HepG2 (cell line): ENCODE measurements around the gene DAG1. TPM values are rescaled to one million over a fixed set of nuclear protein-coding genes. Genes with fewer than 3 reads are reported as not detected.
A peak's percentile ranks its signal among the peaks of the same experiment; 100 is the strongest.

Source experiments
- ATAC-seq: fragments of 200-7000 bp; cut with Tn5 transposase; 3 replicates; pipeline ENCODE4 v1.9.1; 2020; ENCODE audit warnings: mild to moderate bottlenecking, moderate library complexity
- BruUV-seq: library from RNA; stranded (reverse); fragments of 400-500 nt; replicated peaks from 2 replicates; lab custom pipeline; 2021; lab: Mats Ljungman, UMichigan
- CTCF ChIA-PET: fragments of 300-600 bp; formaldehyde crosslinking; extraction: SDS; loops from one replicate; lab custom pipeline; 2021; ENCODE audit warnings: low total read pairs, inconsistent platforms, low intra/inter-chr PET ratio; lab: Yijun Ruan, JAX
- POLR2A ChIA-PET: fragments of 350-600 bp; sonication (Branson Sonifier 250); formaldehyde crosslinking; loops from one replicate; lab custom pipeline; 2020; ENCODE audit warnings: antibody characterized with exemption, inconsistent platforms; lab: Yijun Ruan, JAX
- DNase-seq: peaks from one replicate; pipeline ENCODE4 v3.0.0-alpha.2; 2015; ENCODE audit warnings: low spot score
- FAIRE-seq: peaks from 3 replicates; lab custom pipeline; 2011; peaks lifted over from hg19 to GRCh38; lab: Jason Lieb, UNC
- H2AFZ ChIP-seq: one replicate; pipeline ENCODE4 v1.6.1; 2011; ENCODE audit warnings: low read length, inconsistent platforms
- H3K27ac ChIP-seq: fragments of 300-600 bp; 3 replicates; pipeline ENCODE4 v1.8.0; 2011; ENCODE audit warnings: mixed run types, mild to moderate bottlenecking, mixed read lengths, low read length, inconsistent platforms; ENCODE audit not compliant: insufficient read depth; ENCODE audit errors: extremely low read length
- H3K27me3 ChIP-seq, 2 experiments: fragments of 200-600 bp in 1 of 2; 2 replicates in 1 of 2; 3 replicates in 1 of 2; pipeline versions ENCODE4 v1.6.0 to v1.8.0; 2011; ENCODE audit warnings: low read length in 2 of 2, mild to moderate bottlenecking in 2 of 2, moderate library complexity in 2 of 2, inconsistent platforms in 1 of 2; ENCODE audit not compliant: insufficient read depth in 2 of 2, control insufficient read depth in 1 of 2
- H3K36me3 ChIP-seq, 2 experiments: fragments of 200-600 bp in 1 of 2; replicated peaks in 1 of 2; 2 replicates in 1 of 2; 3 replicates in 1 of 2; pipeline versions ENCODE4 v1.5.1 to v1.8.0; 2011; ENCODE audit warnings: low read length in 2 of 2, inconsistent platforms in 1 of 2; ENCODE audit not compliant: insufficient read depth in 2 of 2, control insufficient read depth in 1 of 2
- H3K4me1 ChIP-seq: 2 replicates; pipeline ENCODE4 v1.5.1; 2012; ENCODE audit warnings: low read length, inconsistent platforms; ENCODE audit not compliant: insufficient read depth
- H3K4me2 ChIP-seq: 2 replicates; pipeline ENCODE4 v1.6.0; 2011; ENCODE audit warnings: low read depth, low read length, inconsistent platforms
- H3K4me3 ChIP-seq, 3 experiments: fragments of 200-600 bp in 1 of 3; sonication (generic), shearing (Covaris generic) in 1 of 3; replicated peaks in 1 of 3; 2 replicates each; pipeline ENCODE4 v1.5.1; 2011 to 2016; ENCODE audit warnings: low read length in 3 of 3, inconsistent platforms in 2 of 3, low read depth in 2 of 3, mild to moderate bottlenecking in 2 of 3, control low read depth in 1 of 3, mixed read lengths in 1 of 3; ENCODE audit not compliant: insufficient read depth in 1 of 3
- H3K79me2 ChIP-seq: one replicate; pipeline ENCODE4 v1.6.1; 2011; ENCODE audit warnings: low read length, inconsistent platforms; ENCODE audit not compliant: insufficient read depth
- H3K9ac ChIP-seq: 2 replicates; pipeline ENCODE4 v1.6.0; 2011; ENCODE audit warnings: mild to moderate bottlenecking, low read depth, low read length, inconsistent platforms; ENCODE audit not compliant: insufficient read depth
- H3K9me3 ChIP-seq: 2 replicates; pipeline ENCODE4 v1.5.1; 2012; ENCODE audit warnings: mild to moderate bottlenecking, low read length
- H4K20me1 ChIP-seq: 2 replicates; pipeline ENCODE4 v1.6.0; 2011; ENCODE audit warnings: inconsistent platforms, mild to moderate bottlenecking, low read length, moderate library complexity; ENCODE audit not compliant: insufficient read depth
- EP300 ChIP-seq, 3 experiments: sonication (generic) in 1 of 3; formaldehyde crosslinking in 1 of 3; IDR thresholded peaks; 2 replicates each; pipeline versions ENCODE4 v1.5.1 to v1.6.1; 2011 to 2020; ENCODE audit warnings: low read depth in 2 of 3, low read length in 2 of 3, borderline replicate concordance in 1 of 3, improper control_type of control experiment in 1 of 3, mild to moderate bottlenecking in 1 of 3, missing genetic modification reagents in 1 of 3, moderate library complexity in 1 of 3
- PLRG1 ChIP-seq: fragments of 450-650 bp; conservative IDR thresholded peaks from 2 replicates; pipeline ENCODE4 v1.6.1; 2016
- RORA ChIP-seq: sonication (generic); formaldehyde crosslinking; IDR thresholded peaks from 2 replicates; pipeline ENCODE4 v1.5.0; 2020; ENCODE audit warnings: mild to moderate bottlenecking, missing genetic modification reagents, moderate library complexity
- SKI ChIP-seq: fragments of 450-650 bp; IDR thresholded peaks from one replicate; pipeline ENCODE4 v1.6.1; 2018; ENCODE audit warnings: mild to moderate bottlenecking; ENCODE audit not compliant: partially characterized antibody
- THAP7 ChIP-seq: sonication (generic); formaldehyde crosslinking; IDR thresholded peaks from 2 replicates; pipeline ENCODE4 v1.8.1; 2023; ENCODE audit warnings: mild to moderate bottlenecking, missing genetic modification reagents
- TMF1 ChIP-seq: sonication (generic); formaldehyde crosslinking; IDR thresholded peaks from 2 replicates; pipeline ENCODE4 v1.8.1; 2022; ENCODE audit warnings: low read depth, missing genetic modification reagents
- UBTF ChIP-seq: sonication (generic); formaldehyde crosslinking; IDR thresholded peaks from 2 replicates; pipeline ENCODE4 v1.4.0; 2020; ENCODE audit warnings: mild to moderate bottlenecking, missing genetic modification reagents
- ZFAT ChIP-seq: sonication (generic); formaldehyde crosslinking; conservative IDR thresholded peaks from 2 replicates; pipeline ENCODE4 v1.8.1; 2023; ENCODE audit warnings: missing genetic modification reagents, inconsistent platforms
- ZNF225 ChIP-seq: sonication (generic); formaldehyde crosslinking; IDR thresholded peaks from 2 replicates; pipeline ENCODE4 v1.4.0; 2020; ENCODE audit warnings: mild to moderate bottlenecking, missing genetic modification reagents
- ZNF460 ChIP-seq: sonication (generic); formaldehyde crosslinking; IDR thresholded peaks from 2 replicates; pipeline ENCODE4 v1.5.1; 2020; ENCODE audit warnings: missing genetic modification reagents, mild to moderate bottlenecking, borderline replicate concordance
- ZNF501 ChIP-seq: sonication (generic); formaldehyde crosslinking; IDR thresholded peaks from 2 replicates; pipeline ENCODE4 v1.5.1; 2020; ENCODE audit warnings: mild to moderate bottlenecking, moderate library complexity, missing genetic modification reagents
- ZNF512 ChIP-seq: sonication (generic); formaldehyde crosslinking; IDR thresholded peaks from 2 replicates; pipeline ENCODE4 v1.4.0; 2020; ENCODE audit warnings: mild to moderate bottlenecking, missing genetic modification reagents
- ZNF546 ChIP-seq: sonication (generic); formaldehyde crosslinking; conservative IDR thresholded peaks from 2 replicates; pipeline ENCODE4 v1.8.1; 2023; ENCODE audit warnings: mild to moderate bottlenecking, missing genetic modification reagents
- ZNF556 ChIP-seq: sonication (generic); formaldehyde crosslinking; IDR thresholded peaks from 2 replicates; pipeline ENCODE4 v1.4.0; 2020; ENCODE audit warnings: mild to moderate bottlenecking, missing genetic modification reagents, borderline replicate concordance
- ZNF577 ChIP-seq: sonication (generic); formaldehyde crosslinking; IDR thresholded peaks from 2 replicates; pipeline ENCODE4 v1.4.0; 2020; ENCODE audit warnings: mild to moderate bottlenecking, low read depth, missing genetic modification reagents, borderline replicate concordance
- ZNF619 ChIP-seq: sonication (generic); formaldehyde crosslinking; IDR thresholded peaks from 2 replicates; pipeline ENCODE4 v1.4.0; 2020; ENCODE audit warnings: mild to moderate bottlenecking, missing genetic modification reagents
- WGBS: methylation state at CpG from one replicate; pipeline ENCODE4 v1.1.6; 2017; ENCODE audit warnings: low lambda C conversion rate; 5-methylcytosine and 5-hydroxymethylcytosine counted together
- in situ Hi-C: cut with HindIII; loops from 2 replicates; pipeline ENCODE4 v1.10.0; 2017; ENCODE audit warnings: low pct_unique_long_range_greater_than_20kb; ENCODE audit not compliant: extremely low pct_ligation_motif_present
- intact Hi-C: fragments of 100-400 bp; cut with micrococcal nuclease; formaldehyde crosslinking; loops from one replicate; pipeline ENCODE4 v1.10.0; 2022; ENCODE audit not compliant: unreplicated experiment
- polyA plus RNA-seq, 8 experiments: library from polyadenylated mRNA; depleted of rRNA in 3 of 8; stranded (reverse) in 7 of 8; unstranded in 1 of 8; fragments of >200 nt; fragmentation: Illumina TruSeq in 4 of 8; extraction: Trizol in 4 of 8; gene quantifications; 2 replicates each; pipeline versions ENCODE4 v1.2.1 to v1.2.3, GENCODE V29; 2011 to 2016; ENCODE audit warnings: low read depth in 4 of 8, missing spikeins in 1 of 8, mixed read lengths in 1 of 8; ENCODE audit not compliant: insufficient read depth in 1 of 8
- total RNA-seq, 5 experiments: library from RNA; depleted of rRNA; stranded (reverse); fragments of >200 nt; fragmentation: Illumina TruSeq; extraction: Trizol; gene quantifications; 2 replicates each; pipeline ENCODE4 v1.2.3, GENCODE V29; 2016; ENCODE audit warnings: low read depth in 1 of 5

DAG1 gene
- total and polyA plus RNA-seq, 2 of the 13 experiments (the other 11 are each of a cell fraction or from before 2014, with no cell fraction given): 47.3 to 50.4 TPM

GRCh38 chr3:49470714-49471420 is 800 bp downstream of the DAG1 start:
- Histone ChIP-seq H2AFZ (no peak overlapping the region), H3K27me3 (no peaks in the 10 kb centered on the region; a peak in 1 of 5 replicates), H3K4me1 (peaks cover 51% of the 10 kb centered on the region), H3K27ac (peak overlapping the region; percentile 92), H3K4me3 (peak overlapping the region; percentile 65 to 94 (median 82)), H3K36me3 (0 out of 5 replicates have a peak, but pooled peaks cover 0 to 2% of the 10 kb centered on the region in 2 experiments), H3K9ac (peak overlapping the region; percentile 88), H4K20me1 (no peaks in the 10 kb centered on the region), H3K9me3 (no peaks in the 10 kb centered on the region), H3K79me2 (peaks cover 32% of the 10 kb centered on the region), H3K4me2 (peak overlapping the region; percentile 84)
- intact Hi-C loops: loop anchor here (2.0 to 5.0 kb wide), 2 partner anchors 14 to 66 kb away; no protein-coding TSS in a partner anchor
- ATAC-seq: peak; percentile 41; the same call in 2 of the 3 replicates
- ChIA-PET CTCF (no interaction called here), POLR2A (interaction anchor here (1.0 to 4.8 kb wide), 18 partner anchors 10 to 464 kb away, joined by 3 to 36 read pairs (median 6); partner anchors contain the start of genes QRICH1, RHOA, TCTA and USP4)
- no TSS peak for BruUV-seq
- in situ Hi-C loops: no loop called here
- no peak for DNase-seq
- no peak for FAIRE-seq
- 2% methylated on average over 16 of the region's 23 CpGs for WGBS
- TF ChIP-seq SKI (no peak), ZNF225 (peak; percentile 13; the same call in 1 of the 2 replicates), PLRG1 (no peak), EP300 (IDR thresholded peaks at IDR 0.05; ENCODE audit: low read depth in 2 of 2, low read length in 2 of 2) (no peak), EP300 (CRISPR knock-in tag; IDR thresholded peaks at IDR 0.05; ENCODE audit: borderline replicate concordance) (0 out of 2 replicates have a peak, but pooled peaks have one; percentile 4), ZNF577 (CRISPR knock-in tag) (no peak), RORA (CRISPR knock-in tag) (no peak), ZNF501 (CRISPR knock-in tag) (peak; percentile 63; the same call in 1 of the 2 replicates), TMF1 (CRISPR knock-in tag) (peak; percentile 18; the same call in 1 of the 2 replicates), THAP7 (CRISPR knock-in tag) (0 out of 2 replicates have a peak, but pooled peaks have one; percentile 47), ZNF460 (0 out of 2 replicates have a peak, but pooled peaks have one; percentile 6), ZFAT (CRISPR knock-in tag) (0 out of 2 replicates have a peak, but pooled peaks have one; percentile 37), ZNF619 (CRISPR knock-in tag) (no peak), ZNF556 (CRISPR knock-in tag) (no peak), ZNF512 (CRISPR knock-in tag) (0 out of 2 replicates have a peak, but pooled peaks have one; percentile 12), ZNF546 (CRISPR knock-in tag) (0 out of 2 replicates have a peak, but pooled peaks have one; percentile 2), UBTF (CRISPR knock-in tag) (peak; percentile 54; the same call in 1 of the 2 replicates)
